ENCODE data around the gene SPSB3. TPM values are rescaled to one million over a fixed set of nuclear protein-coding genes. Genes with fewer than 3 reads are reported as not detected.

SPSB3 gene
- total and polyA plus RNA-seq, 7 donors, result 34.4 to 98.4 (median 61.4) TPM

DNA sequence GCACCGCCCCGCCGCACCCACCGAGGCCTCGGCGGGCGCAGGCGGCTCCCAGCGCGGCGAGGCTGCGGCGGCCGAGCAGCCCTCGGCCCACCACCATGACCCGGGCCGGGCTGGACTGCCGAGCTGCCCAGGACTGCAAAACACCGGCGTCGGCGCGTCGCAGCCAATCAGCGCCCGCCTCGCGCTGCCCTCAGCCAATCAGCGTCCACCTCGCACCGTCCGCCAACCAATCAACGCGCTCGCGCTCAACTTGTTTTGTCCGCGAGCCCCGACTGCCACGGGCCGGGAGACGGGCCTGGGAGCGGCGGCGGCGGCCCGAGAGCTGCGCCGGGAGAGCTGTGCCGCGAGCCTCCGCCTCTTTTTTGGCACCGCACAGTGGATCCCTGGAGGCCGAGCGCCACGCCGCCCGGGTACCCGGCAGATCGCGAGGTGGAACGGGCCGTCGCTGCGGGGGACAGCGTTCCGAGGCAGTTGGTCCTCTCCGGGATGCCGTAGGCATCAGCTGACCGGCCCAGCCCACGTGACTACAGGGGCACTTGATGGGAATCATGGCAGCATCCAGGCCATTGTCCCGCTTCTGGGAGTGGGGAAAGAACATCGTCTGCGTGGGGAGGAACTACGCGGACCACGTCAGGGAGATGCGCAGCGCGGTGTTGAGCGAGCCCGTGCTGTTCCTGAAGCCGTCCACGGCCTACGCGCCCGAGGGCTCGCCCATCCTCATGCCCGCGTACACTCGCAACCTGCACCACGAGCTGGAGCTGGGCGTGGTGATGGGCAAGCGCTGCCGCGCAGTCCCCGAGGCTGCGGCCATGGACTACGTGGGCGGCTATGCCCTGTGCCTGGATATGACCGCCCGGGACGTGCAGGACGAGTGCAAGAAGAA lies 44.6 kb upstream of the SPSB3 start, which contains the start of the genes FAHD1 and HAGH:
Gene FAHD1 (plus strand): TSS at position 516 of the 883 bp plus-strand sequence. CDS start 33 bp downstream, at position 549.
Gene HAGH (minus strand): TSS at position 135 of the 883 bp plus-strand sequence. CDS start 38 bp downstream, at position 97.
- TF ChIP-seq, protein P1, sequence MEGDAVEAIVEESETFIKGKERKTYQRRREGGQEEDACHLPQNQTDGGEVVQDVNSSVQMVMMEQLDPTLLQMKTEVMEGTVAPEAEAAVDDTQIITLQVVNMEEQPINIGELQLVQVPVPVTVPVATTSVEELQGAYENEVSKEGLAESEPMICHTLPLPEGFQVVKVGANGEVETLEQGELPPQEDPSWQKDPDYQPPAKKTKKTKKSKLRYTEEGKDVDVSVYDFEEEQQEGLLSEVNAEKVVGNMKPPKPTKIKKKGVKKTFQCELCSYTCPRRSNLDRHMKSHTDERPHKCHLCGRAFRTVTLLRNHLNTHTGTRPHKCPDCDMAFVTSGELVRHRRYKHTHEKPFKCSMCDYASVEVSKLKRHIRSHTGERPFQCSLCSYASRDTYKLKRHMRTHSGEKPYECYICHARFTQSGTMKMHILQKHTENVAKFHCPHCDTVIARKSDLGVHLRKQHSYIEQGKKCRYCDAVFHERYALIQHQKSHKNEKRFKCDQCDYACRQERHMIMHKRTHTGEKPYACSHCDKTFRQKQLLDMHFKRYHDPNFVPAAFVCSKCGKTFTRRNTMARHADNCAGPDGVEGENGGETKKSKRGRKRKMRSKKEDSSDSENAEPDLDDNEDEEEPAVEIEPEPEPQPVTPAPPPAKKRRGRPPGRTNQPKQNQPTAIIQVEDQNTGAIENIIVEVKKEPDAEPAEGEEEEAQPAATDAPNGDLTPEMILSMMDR (IDR thresholded peaks at IDR 0.05), result no peak
- TF ChIP-seq POLR2AphosphoS5 (IDR thresholded peaks at IDR 0.05), result peak; percentile 70 to 80 (median 72)
- no peak for TF ChIP-seq EP300 (IDR thresholded peaks at IDR 0.05)
- TF ChIP-seq POLR2A (IDR thresholded peaks at IDR 0.05), result peak in 1 of 2 donors; percentile 25
- peaks cover 6 to 24% (median 8%) of the 10 kb centered on the region in 4 donors for H3K36me3 ChIP-seq
- H3K27ac ChIP-seq, result peak within 1 kb of the TSS; percentile 88 to 94 (median 92)
- H3K4me1 ChIP-seq, result peaks cover 0 to 49% (median 45%) of the 10 kb centered on the region in 4 donors
- H3K4me3 ChIP-seq, result peak within 1 kb of the TSS; percentile 84 to 99 (median 84)
- H3K9me3 ChIP-seq, result no peaks in the 10 kb centered on the region
- no peaks in the 10 kb centered on the region for H3K27me3 ChIP-seq
- intact Hi-C loops (cut with DNase I), result loop anchor here (1.0 to 2.0 kb wide), 2 partner anchors 54 to 102 kb away; partner anchors contain the start of genes EME2 and MRPS34
- DNase-seq, result peak; percentile 96
- 0% methylated on average over 104 of the region's 104 CpGs for WGBS, 2 donors

DNA sequence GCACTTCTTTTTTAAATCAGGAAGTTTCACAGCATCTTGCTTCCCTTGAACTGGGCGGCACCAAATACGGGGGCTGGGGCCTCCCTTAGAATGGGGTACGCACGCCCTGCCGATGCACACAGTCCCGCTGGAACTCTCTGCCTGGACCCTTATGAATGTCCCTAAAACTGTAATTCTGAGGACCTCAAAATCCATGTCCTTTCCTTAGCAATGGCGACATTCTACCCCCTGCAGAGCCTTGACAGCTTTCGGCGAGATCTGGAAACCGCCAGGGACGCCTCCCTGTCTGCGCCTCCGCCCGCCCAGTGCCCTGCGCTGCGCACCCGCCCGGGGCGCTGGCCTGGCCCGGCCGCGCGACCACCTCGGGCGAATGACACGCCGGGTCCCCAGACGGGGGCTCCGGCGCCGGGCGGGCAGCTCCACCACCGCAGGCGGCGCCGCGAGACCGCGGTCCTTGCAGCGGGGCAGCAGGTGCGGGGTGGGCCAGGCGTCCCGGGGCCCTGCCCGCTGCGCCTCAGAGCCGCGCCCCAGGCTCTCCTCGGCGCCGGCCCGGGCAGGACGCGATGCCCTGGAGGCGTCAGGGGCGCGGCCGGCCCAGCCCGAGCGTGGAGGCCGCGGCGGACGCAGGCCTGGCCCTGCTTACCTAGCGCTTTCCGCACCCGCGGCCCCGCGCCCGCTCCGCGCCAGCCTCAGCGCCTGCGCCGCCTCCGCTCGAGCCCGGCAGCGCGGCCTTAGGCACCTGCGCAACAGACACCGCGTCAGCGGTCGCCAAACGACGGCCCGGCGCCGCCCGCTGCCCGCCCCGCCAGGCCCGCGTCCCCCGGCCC lies 43.7 kb upstream of the SPSB3 start:
- 1% methylated on average over 96 of the region's 96 CpGs for WGBS, 2 donors
- peak overlapping the region; percentile 34 to 99 (median 84) for H3K4me3 ChIP-seq
- peaks cover 15 to 33% (median 15%) of the 10 kb centered on the region in 4 donors for H3K36me3 ChIP-seq
- intact Hi-C loops (cut with DNase I), result loop anchor here (1.0 to 2.0 kb wide), 2 partner anchors 53 to 103 kb away; partner anchors contain the start of genes EME2 and MRPS34
- no peaks in the 10 kb centered on the region for H3K9me3 ChIP-seq
- peak overlapping the region; percentile 88 to 94 (median 92) for H3K27ac ChIP-seq
- TF ChIP-seq, protein P1 (IDR thresholded peaks at IDR 0.05), result peak in 1 of 4 experiments; percentile 10
- TF ChIP-seq EP300 (IDR thresholded peaks at IDR 0.05), result no peak
- H3K27me3 ChIP-seq, result no peaks in the 10 kb centered on the region
- H3K4me1 ChIP-seq, result peaks cover 0 to 49% (median 45%) of the 10 kb centered on the region in 4 donors
- no peak for DNase-seq

DNA sequence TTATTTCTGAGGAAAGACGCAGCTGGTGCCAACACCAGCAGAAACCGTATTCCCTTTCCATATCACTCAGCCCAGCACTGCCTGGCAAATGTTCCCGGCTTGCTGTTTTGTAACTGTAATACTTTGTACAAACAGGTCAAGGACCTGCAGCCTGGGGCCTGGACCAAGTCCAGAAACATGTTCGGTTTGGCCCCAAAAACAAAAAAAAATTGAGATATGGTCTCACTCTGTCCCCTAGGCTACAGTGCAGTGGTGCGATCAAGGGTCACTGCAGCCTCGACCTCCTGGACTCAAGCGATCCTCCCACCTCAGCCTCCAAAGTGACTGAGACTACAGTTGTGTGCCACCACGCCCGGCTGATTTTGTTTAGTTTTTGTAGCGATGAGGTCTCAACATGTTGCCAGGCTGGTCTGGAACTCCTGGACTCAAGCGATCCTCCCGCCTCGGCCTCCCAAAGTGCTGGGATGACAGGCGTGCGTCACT lies 43.1 kb upstream of the SPSB3 start:
- TF ChIP-seq POLR2AphosphoS5 (IDR thresholded peaks at IDR 0.05) (no peak), POLR2A (IDR thresholded peaks at IDR 0.05) (no peak), EP300 (IDR thresholded peaks at IDR 0.05) (no peak)
- TF ChIP-seq, protein P1 (IDR thresholded peaks at IDR 0.05), result no peak
- Histone ChIP-seq H3K27ac (peak overlapping the region; percentile 88 to 94 (median 92)), H3K9me3 (no peaks in the 10 kb centered on the region), H3K36me3 (peaks cover 16 to 37% (median 20%) of the 10 kb centered on the region in 4 donors), H3K4me3 (peak overlapping the region; percentile 34 to 99 (median 84)), H3K4me1 (peaks cover 0 to 49% (median 45%) of the 10 kb centered on the region in 4 donors), H3K27me3 (no peaks in the 10 kb centered on the region)
- intact Hi-C loops (cut with DNase I), result no loop called here
- 35 to 62% methylated on average over 15 of the region's 15 CpGs for WGBS, 2 donors
- no peak for DNase-seq

DNA sequence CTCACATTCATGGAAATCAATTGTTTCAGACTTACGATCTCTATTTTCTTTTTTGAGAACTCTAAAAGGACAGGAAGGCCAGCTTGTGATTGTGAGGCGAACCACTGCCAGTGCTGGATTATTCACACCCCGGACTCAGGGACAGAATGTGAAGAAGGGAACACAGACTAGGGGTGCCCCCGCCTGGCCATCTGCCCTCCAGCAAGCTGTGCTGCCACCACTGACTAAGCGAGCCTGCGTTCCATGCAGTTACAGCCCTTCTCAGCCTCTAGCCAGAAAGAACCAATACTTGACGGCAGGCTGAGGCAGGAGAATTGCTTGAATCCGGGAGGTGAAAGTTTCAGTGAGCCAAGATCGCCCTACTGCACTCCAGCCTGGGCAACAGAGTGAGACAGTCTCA lies 41.5 kb upstream of the SPSB3 start:
- intact Hi-C loops (cut with DNase I), result no loop called here
- Histone ChIP-seq H3K9me3 (no peaks in the 10 kb centered on the region), H3K27me3 (no peaks in the 10 kb centered on the region), H3K27ac (no peak overlapping the region), H3K4me3 (no peak overlapping the region), H3K4me1 (peaks cover 0 to 42% (median 39%) of the 10 kb centered on the region in 4 donors), H3K36me3 (peaks cover 22 to 42% (median 31%) of the 10 kb centered on the region in 4 donors)
- 62 to 75% methylated on average over 9 of the region's 9 CpGs for WGBS, 2 donors
- DNase-seq, result no peak
- TF ChIP-seq POLR2AphosphoS5 (IDR thresholded peaks at IDR 0.05) (no peak), EP300 (IDR thresholded peaks at IDR 0.05) (no peak), POLR2A (IDR thresholded peaks at IDR 0.05) (no peak)
- TF ChIP-seq, protein P1 (IDR thresholded peaks at IDR 0.05), result no peak
